ENCODE data around the gene PCDHGA6. TPM values are rescaled to one million over a fixed set of nuclear protein-coding genes. Genes with fewer than 3 reads are reported as not detected.
"Not testable (repeated sequence)": the region's sequence is repeated elsewhere in the genome, so short reads cannot be mapped to it uniquely, and the experiment has no call there.

Gene PCDHGA6
- total RNA-seq, 2 donors from 2014 or later: 0.55 to 3.8 TPM

DNA sequence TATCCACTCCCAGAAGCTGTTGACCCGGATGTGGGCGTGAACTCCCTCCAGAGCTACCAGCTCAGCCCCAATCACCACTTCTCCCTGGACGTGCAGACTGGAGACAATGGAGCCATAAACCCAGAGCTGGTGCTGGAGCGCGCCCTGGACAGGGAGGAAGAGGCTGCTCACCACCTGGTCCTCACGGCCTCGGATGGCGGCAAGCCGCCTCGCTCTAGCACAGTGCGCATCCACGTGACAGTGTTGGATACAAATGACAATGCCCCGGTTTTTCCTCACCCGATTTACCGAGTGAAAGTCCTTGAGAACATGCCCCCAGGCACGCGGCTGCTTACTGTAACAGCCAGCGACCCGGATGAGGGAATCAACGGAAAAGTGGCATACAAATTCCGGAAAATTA is 19.6 kb downstream of the PCDHGA6 start:
- H3K4me1 ChIP-seq (ENCODE audit: control insufficient read depth, insufficient read depth, low read length): no peaks in the 10 kb centered on the region
- H3K36me3 ChIP-seq (ENCODE audit: control insufficient read depth, insufficient read depth, low read length): no peaks in the 10 kb centered on the region
- H3K9me3 ChIP-seq (ENCODE audit: control insufficient read depth, low read length): peaks cover 66% of the 10 kb centered on the region
- H3K9ac ChIP-seq (ENCODE audit: extremely low read depth, low read length, poor library complexity, severe bottlenecking): no peak overlapping the region
- no peak overlapping the region for H3K27ac Mint-ChIP-seq
- no peak overlapping the region for H3K4me3 Mint-ChIP-seq
- peaks cover 89% of the 10 kb centered on the region for H3K9me3 Mint-ChIP-seq
- peaks cover 63% of the 10 kb centered on the region for H3K36me3 Mint-ChIP-seq (ENCODE audit: low read depth)
- H3K27me3 Mint-ChIP-seq (ENCODE audit: insufficient read depth): peaks cover 9% of the 10 kb centered on the region
- H3K27ac ChIP-seq (ENCODE audit: low read depth, low read length): no peak overlapping the region
- WGBS, 2 experiments (ENCODE audit: insufficient coverage in 1 of 2, insufficient read length in 1 of 2): 94 to 97% methylated on average over 19 to 21 of the region's 21 CpGs
- no peaks in the 10 kb centered on the region for H3K27me3 ChIP-seq (ENCODE audit: control insufficient read depth, insufficient read depth, low read length, poor library complexity, severe bottlenecking)
- no peak for DNase-seq
- no peak overlapping the region for H3K4me3 ChIP-seq (ENCODE audit: low read length)
- TF ChIP-seq, protein P1, sequence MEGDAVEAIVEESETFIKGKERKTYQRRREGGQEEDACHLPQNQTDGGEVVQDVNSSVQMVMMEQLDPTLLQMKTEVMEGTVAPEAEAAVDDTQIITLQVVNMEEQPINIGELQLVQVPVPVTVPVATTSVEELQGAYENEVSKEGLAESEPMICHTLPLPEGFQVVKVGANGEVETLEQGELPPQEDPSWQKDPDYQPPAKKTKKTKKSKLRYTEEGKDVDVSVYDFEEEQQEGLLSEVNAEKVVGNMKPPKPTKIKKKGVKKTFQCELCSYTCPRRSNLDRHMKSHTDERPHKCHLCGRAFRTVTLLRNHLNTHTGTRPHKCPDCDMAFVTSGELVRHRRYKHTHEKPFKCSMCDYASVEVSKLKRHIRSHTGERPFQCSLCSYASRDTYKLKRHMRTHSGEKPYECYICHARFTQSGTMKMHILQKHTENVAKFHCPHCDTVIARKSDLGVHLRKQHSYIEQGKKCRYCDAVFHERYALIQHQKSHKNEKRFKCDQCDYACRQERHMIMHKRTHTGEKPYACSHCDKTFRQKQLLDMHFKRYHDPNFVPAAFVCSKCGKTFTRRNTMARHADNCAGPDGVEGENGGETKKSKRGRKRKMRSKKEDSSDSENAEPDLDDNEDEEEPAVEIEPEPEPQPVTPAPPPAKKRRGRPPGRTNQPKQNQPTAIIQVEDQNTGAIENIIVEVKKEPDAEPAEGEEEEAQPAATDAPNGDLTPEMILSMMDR (conservative IDR thresholded peaks at IDR 0.05): no peak
- no peaks in the 10 kb centered on the region for H3K4me1 Mint-ChIP-seq

DNA sequence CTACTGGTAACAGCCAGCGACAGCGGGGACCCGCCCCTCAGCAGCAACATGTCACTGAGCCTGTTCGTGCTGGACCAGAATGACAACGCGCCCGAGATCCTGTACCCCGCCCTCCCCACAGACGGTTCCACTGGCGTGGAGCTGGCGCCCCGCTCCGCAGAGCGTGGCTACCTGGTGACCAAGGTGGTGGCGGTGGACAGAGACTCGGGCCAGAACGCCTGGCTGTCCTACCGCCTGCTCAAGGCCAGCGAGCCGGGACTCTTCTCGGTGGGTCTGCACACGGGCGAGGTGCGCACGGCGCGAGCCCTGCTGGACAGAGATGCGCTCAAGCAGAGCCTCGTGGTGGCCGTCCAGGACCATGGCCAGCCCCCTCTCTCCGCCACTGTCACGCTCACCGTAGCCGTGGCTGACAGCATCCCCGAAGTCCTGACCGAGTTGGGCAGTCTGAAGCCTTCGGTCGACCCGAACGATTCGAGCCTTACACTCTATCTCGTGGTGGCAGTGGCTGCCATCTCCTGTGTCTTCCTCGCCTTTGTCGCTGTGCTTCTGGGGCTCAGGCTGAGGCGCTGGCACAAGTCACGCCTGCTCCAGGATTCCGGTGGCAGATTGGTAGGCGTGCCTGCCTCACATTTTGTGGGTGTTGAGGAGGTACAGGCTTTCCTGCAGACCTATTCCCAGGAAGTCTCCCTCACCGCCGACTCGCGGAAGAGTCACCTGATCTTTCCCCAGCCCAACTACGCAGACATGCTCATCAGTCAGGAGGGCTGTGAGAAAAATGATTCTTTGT is 20.9 kb downstream of the PCDHGA6 start:
- not testable (repeated sequence) for H3K4me1 Mint-ChIP-seq; H3K4me1 ChIP-seq (ENCODE audit: control insufficient read depth, insufficient read depth, low read length); H3K27me3 Mint-ChIP-seq (ENCODE audit: insufficient read depth); DNase-seq; H3K27ac Mint-ChIP-seq; H3K9ac ChIP-seq (ENCODE audit: extremely low read depth, low read length, poor library complexity, severe bottlenecking); H3K27me3 ChIP-seq (ENCODE audit: control insufficient read depth, insufficient read depth, low read length, poor library complexity, severe bottlenecking); H3K4me3 ChIP-seq (ENCODE audit: low read length); H3K36me3 ChIP-seq (ENCODE audit: control insufficient read depth, insufficient read depth, low read length); H3K27ac ChIP-seq (ENCODE audit: low read depth, low read length); H3K4me3 Mint-ChIP-seq
- H3K9me3 ChIP-seq (ENCODE audit: control insufficient read depth, low read length): peaks cover 71% of the 10 kb centered on the region
- Mint-ChIP-seq H3K36me3 (ENCODE audit: low read depth) (peaks cover 60% of the 10 kb centered on the region), H3K9me3 (peaks cover 89% of the 10 kb centered on the region)
- WGBS, 2 experiments (ENCODE audit: insufficient coverage in 1 of 2, insufficient read length in 1 of 2): 92 to 98% methylated on average over 24 to 41 of the region's 53 CpGs

DNA sequence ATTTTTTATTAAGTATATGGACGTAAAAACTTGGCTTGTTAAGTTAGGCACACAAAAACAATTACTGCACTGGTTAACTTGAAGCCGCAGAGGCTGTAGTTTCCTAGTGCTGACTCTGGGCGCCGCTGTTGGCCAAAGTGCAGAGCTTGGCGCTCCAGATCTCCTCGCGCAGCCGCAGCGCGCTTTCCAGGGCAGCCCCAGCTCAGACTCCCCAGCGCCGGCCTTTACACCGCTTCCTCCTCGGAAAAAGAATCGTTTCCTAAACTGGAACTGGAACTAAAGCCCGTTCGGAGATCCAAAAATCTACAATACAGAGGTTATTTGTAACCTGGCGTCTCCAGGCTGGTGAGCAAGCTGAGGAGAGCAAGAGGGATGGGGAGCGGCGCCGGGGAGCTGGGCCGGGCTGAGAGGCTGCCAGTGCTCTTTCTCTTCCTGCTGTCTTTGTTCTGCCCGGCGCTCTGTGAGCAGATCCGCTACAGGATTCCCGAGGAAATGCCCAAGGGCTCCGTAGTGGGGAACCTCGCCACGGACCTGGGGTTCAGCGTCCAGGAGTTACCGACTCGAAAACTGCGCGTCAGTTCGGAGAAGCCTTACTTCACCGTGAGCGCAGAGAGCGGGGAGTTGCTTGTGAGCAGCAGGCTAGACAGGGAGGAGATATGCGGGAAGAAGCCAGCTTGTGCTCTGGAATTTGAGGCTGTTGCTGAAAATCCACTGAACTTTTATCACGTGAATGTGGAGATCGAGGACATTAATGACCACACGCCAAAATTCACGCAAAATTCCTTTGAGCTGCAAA is 24.3 kb downstream of the PCDHGA6 start, which contains the start of gene PCDHGB5:
Gene PCDHGB5, plus strand, starts transcription at position 192 of the 796 bp plus-strand sequence. Its CDS starts 181 bp downstream, at position 373.
- DNase-seq; H3K36me3 ChIP-seq (ENCODE audit: control insufficient read depth, insufficient read depth, low read length); H3K4me1 Mint-ChIP-seq; H3K27ac ChIP-seq (ENCODE audit: low read depth, low read length); H3K9ac ChIP-seq (ENCODE audit: extremely low read depth, low read length, poor library complexity, severe bottlenecking); H3K27me3 ChIP-seq (ENCODE audit: control insufficient read depth, insufficient read depth, low read length, poor library complexity, severe bottlenecking); H3K4me1 ChIP-seq (ENCODE audit: control insufficient read depth, insufficient read depth, low read length); H3K27me3 Mint-ChIP-seq (ENCODE audit: insufficient read depth): not testable (repeated sequence)
- H3K36me3 Mint-ChIP-seq (ENCODE audit: low read depth): peaks cover 51% of the 10 kb centered on the region
- peak within 1 kb of the TSS; percentile 64 for H3K4me3 Mint-ChIP-seq
- H3K27ac Mint-ChIP-seq: peak within 1 kb of the TSS; percentile 64
- peaks cover 83% of the 10 kb centered on the region for H3K9me3 Mint-ChIP-seq
- TF ChIP-seq, protein P1 (conservative IDR thresholded peaks at IDR 0.05): peak; percentile 79
- WGBS, 2 experiments (ENCODE audit: insufficient coverage in 1 of 2, insufficient read length in 1 of 2): 80 to 90% methylated on average over 9 to 19 of the region's 43 CpGs
- peak within 1 kb of the TSS; percentile 0 for H3K4me3 ChIP-seq (ENCODE audit: low read length)
- peaks cover 61% of the 10 kb centered on the region for H3K9me3 ChIP-seq (ENCODE audit: control insufficient read depth, low read length)
